Liver (tissue), 9 donors: ENCODE results near the gene SPRED1. TPM values are rescaled to one million over a fixed set of nuclear protein-coding genes. Genes with fewer than 3 reads are reported as not detected.

Experiments used
- DNase-seq: peaks from one replicate; pipeline ENCODE4 v3.0.0-alpha.2; 2017; ENCODE audit warnings: low spot score
- H3K27ac ChIP-seq, 2 donors: one replicate each; pipeline ENCODE4 v1.7.0; 2013; ENCODE audit warnings: inconsistent platforms in 2 of 2, low read length in 2 of 2, control low read depth in 1 of 2, low read depth in 1 of 2, mild to moderate bottlenecking in 1 of 2
- H3K27me3 ChIP-seq, 4 donors: one replicate each; pipeline versions ENCODE4 v1.6.1 to v1.7.0; 2013; ENCODE audit warnings: low read length in 3 of 4, inconsistent platforms in 1 of 4, mild to moderate bottlenecking in 1 of 4, moderate library complexity in 1 of 4; ENCODE audit not compliant: control insufficient read depth in 4 of 4, insufficient read depth in 4 of 4
- H3K36me3 ChIP-seq, 4 donors: one replicate each; pipeline versions ENCODE4 v1.6.1 to v1.7.0; 2013; ENCODE audit warnings: low read length in 3 of 4, mild to moderate bottlenecking in 3 of 4, low read depth in 1 of 4, moderate library complexity in 1 of 4; ENCODE audit not compliant: control insufficient read depth in 4 of 4, insufficient read depth in 3 of 4
- H3K4me1 ChIP-seq, 4 donors: one replicate each; pipeline versions ENCODE4 v1.6.1 to v1.7.0; 2013; ENCODE audit warnings: low read length in 3 of 4, mild to moderate bottlenecking in 3 of 4, moderate library complexity in 1 of 4; ENCODE audit not compliant: control insufficient read depth in 4 of 4, insufficient read depth in 4 of 4
- H3K4me3 ChIP-seq, 3 donors: one replicate each; pipeline versions ENCODE4 v1.6.1 to v1.7.0; 2013; ENCODE audit warnings: low read length in 3 of 3, control low read depth in 1 of 3, low read depth in 1 of 3, mild to moderate bottlenecking in 1 of 3
- H3K9ac ChIP-seq, 2 donors: one replicate each; pipeline ENCODE4 v1.7.0; 2013; ENCODE audit warnings: low read length in 2 of 2, mild to moderate bottlenecking in 2 of 2, moderate library complexity in 2 of 2, control low read depth in 1 of 2, low read depth in 1 of 2
- H3K9me3 ChIP-seq, 4 donors: one replicate each; pipeline versions ENCODE4 v1.6.1 to v1.7.0; 2013; ENCODE audit warnings: low read length in 3 of 4; ENCODE audit not compliant: control insufficient read depth in 4 of 4
- ATF3 ChIP-seq: IDR thresholded peaks from 2 replicates; pipeline ENCODE4 v1.6.1; 2016; ENCODE audit warnings: antibody characterized with exemption
- CTCF ChIP-seq: fragments of 150-350 bp; IDR thresholded peaks from 2 replicates; pipeline ENCODE4 v1.5.1; 2017; ENCODE audit warnings: improper control_type of control experiment, low read depth, low read length; ENCODE audit not compliant: missing input control
- EGR1 ChIP-seq, 2 donors: IDR thresholded peaks; 2 replicates each; pipeline ENCODE4 v1.6.1; 2016 to 2018; ENCODE audit warnings: antibody characterized with exemption in 2 of 2, low read depth in 2 of 2
- FOXA1 ChIP-seq: IDR thresholded peaks from 2 replicates; pipeline ENCODE4 v1.6.1; 2016; ENCODE audit warnings: antibody characterized with exemption
- FOXA2 ChIP-seq: IDR thresholded peaks from 2 replicates; pipeline ENCODE4 v1.6.1; 2016; ENCODE audit warnings: antibody characterized with exemption
- HNF4A ChIP-seq, 2 donors: conservative IDR thresholded peaks; 2 replicates each; pipeline ENCODE4 v1.6.1; 2016; ENCODE audit warnings: antibody characterized with exemption in 2 of 2, mild to moderate bottlenecking in 2 of 2
- HNF4G ChIP-seq: IDR thresholded peaks from 2 replicates; pipeline ENCODE4 v1.6.1; 2016; ENCODE audit warnings: antibody characterized with exemption
- JUND ChIP-seq, 2 donors: IDR thresholded peaks; 2 replicates each; pipeline ENCODE4 v1.6.1; 2016; ENCODE audit warnings: antibody characterized with exemption in 2 of 2
- MAX ChIP-seq: IDR thresholded peaks from 2 replicates; pipeline ENCODE4 v1.6.1; 2016; ENCODE audit warnings: antibody characterized with exemption
- NR2F2 ChIP-seq: IDR thresholded peaks from 2 replicates; pipeline ENCODE4 v1.6.1; 2016; ENCODE audit warnings: antibody characterized with exemption
- RAD21 ChIP-seq, 2 donors: IDR thresholded peaks; 2 replicates each; pipeline ENCODE4 v1.6.1; 2016; ENCODE audit warnings: antibody characterized with exemption in 2 of 2, mild to moderate bottlenecking in 2 of 2
- REST ChIP-seq: IDR thresholded peaks from 2 replicates; pipeline ENCODE4 v1.6.1; 2016; ENCODE audit warnings: antibody characterized with exemption, mild to moderate bottlenecking
- RXRA ChIP-seq, 2 donors: IDR thresholded peaks; 2 replicates each; pipeline ENCODE4 v1.6.1; 2017 to 2018; ENCODE audit warnings: antibody characterized with exemption in 2 of 2, mild to moderate bottlenecking in 1 of 2
- SP1 ChIP-seq: IDR thresholded peaks from 2 replicates; pipeline ENCODE4 v1.6.1; 2018; ENCODE audit warnings: antibody characterized with exemption, mild to moderate bottlenecking
- TAF1 ChIP-seq: conservative IDR thresholded peaks from 2 replicates; pipeline ENCODE4 v1.6.1; 2016; ENCODE audit warnings: antibody characterized with exemption, mild to moderate bottlenecking
- YY1 ChIP-seq: IDR thresholded peaks from 2 replicates; pipeline ENCODE4 v1.6.1; 2016; ENCODE audit warnings: antibody characterized with exemption, mild to moderate bottlenecking
- ZBTB33 ChIP-seq: IDR thresholded peaks from 2 replicates; pipeline ENCODE4 v1.6.1; 2016; ENCODE audit warnings: antibody characterized with exemption
- WGBS: extraction: QIAGEN DNeasy Blood & Tissue Kit; methylation state at CpG from one replicate; pipeline ENCODE4 v1.1.7; 2013; 5-methylcytosine and 5-hydroxymethylcytosine counted together
- polyA plus RNA-seq, 2 donors: library from polyadenylated mRNA; stranded (reverse) in 1 of 2; unstranded in 1 of 2; fragments of 200-250 nt in 1 of 2; fragments of >200 nt in 1 of 2; fragmentation: Nextera tagmentation in 1 of 2; extraction: Ambion mirVana in 1 of 2; gene quantifications; one replicate each; pipeline versions ENCODE4 v1.2.1 to v1.2.3, GENCODE V29; 2013 to 2015
- total RNA-seq, 2 donors: library from RNA; depleted of rRNA; stranded (reverse); fragments of >200 nt; gene quantifications; one replicate each; pipeline ENCODE4 v1.2.3, GENCODE V29; 2014
- donor health status: healthy.
- donor health status: healthy.
- donor health status: healthy.
- donor health status: healthy.
- donor health status: healthy.

SPRED1 gene
- total and polyA plus RNA-seq, 4 donors: 1.2 to 7.7 (median 4.4) TPM

GRCh38 chr15:38308797-38309196 is 56.2 kb downstream of the SPRED1 start:
- peaks cover 0 to 2% (median 0%) of the 10 kb centered on the region in 4 donors for H3K4me1 ChIP-seq
- H3K9ac ChIP-seq: no peak overlapping the region
- H3K36me3 ChIP-seq: no peaks in the 10 kb centered on the region
- H3K27me3 ChIP-seq: no peaks in the 10 kb centered on the region
- DNase-seq: no peak
- WGBS: 95% methylated on average over 3 of the region's 3 CpGs
- no peak overlapping the region for H3K4me3 ChIP-seq
- no peaks in the 10 kb centered on the region for H3K9me3 ChIP-seq
- no peak overlapping the region for H3K27ac ChIP-seq
- TF ChIP-seq SP1 (no peak), FOXA1 (no peak), JUND (IDR thresholded peaks at IDR 0.05) (no peak), NR2F2 (no peak), CTCF (no peak), HNF4A (conservative IDR thresholded peaks at IDR 0.05) (no peak), RXRA (IDR thresholded peaks at IDR 0.05) (no peak)

GRCh38 chr15:38312190-38312589 is 59.6 kb downstream of the SPRED1 start:
- 86% methylated on average over 3 of the region's 3 CpGs for WGBS

More at GRCh38 chr15:38312190-38312589, 59.6 kb downstream of the SPRED1 start:
- no peaks in the 10 kb centered on the region for H3K36me3 ChIP-seq
- H3K4me1 ChIP-seq: peaks cover 0 to 2% (median 0%) of the 10 kb centered on the region in 4 donors
- H3K27ac ChIP-seq: no peak overlapping the region
- DNase-seq: no peak
- H3K4me3 ChIP-seq: no peak overlapping the region
- H3K9me3 ChIP-seq: no peaks in the 10 kb centered on the region
- H3K27me3 ChIP-seq: no peaks in the 10 kb centered on the region
- TF ChIP-seq ATF3 (no peak), EGR1 (IDR thresholded peaks at IDR 0.05; ENCODE audit: low read depth in 2 of 2) (no peak), ZBTB33 (no peak), YY1 (no peak), MAX (no peak), TAF1 (no peak), RAD21 (IDR thresholded peaks at IDR 0.05) (no peak), FOXA2 (no peak), HNF4A (conservative IDR thresholded peaks at IDR 0.05) (no peak), REST (no peak), SP1 (no peak), NR2F2 (no peak), HNF4G (no peak)
- no peak overlapping the region for H3K9ac ChIP-seq
